HPDE6-E6E7 (cell line): ENCODE measurements around the gene TENM4.

Experiments
- DNase-seq: peaks from one replicate; pipeline ENCODE4 v3.0.0; 2011; ENCODE audit warnings: missing footprints; ENCODE audit errors: extremely low spot score

TENM4 gene

DNA sequence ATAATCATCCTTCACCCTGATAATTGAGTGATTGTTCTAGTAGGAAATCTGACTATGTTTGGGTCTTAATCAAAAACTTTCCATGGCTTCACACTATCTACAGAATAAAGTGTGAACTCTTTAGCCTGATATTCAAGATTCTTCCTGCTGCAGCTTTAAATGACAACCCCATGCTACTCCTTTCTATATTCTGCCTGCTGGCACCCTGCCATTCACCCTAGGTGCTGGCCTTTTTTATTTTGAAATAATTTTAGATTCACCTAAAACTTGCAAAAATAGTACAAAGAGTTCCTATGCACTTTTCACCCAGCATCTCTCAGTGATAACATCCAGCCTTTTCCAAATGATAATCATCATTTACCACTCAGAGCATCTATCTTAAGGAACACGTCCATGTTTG lies 502.8 kb downstream of the TENM4 start:
- no peak for DNase-seq

- DNase-seq = no peak
Observed at GRCh38 chr11:78935398-78936068, 505.3 kb downstream of the TENM4 start.

GRCh38 chr11:78933350-78933749 lies 507.5 kb downstream of the TENM4 start:
- no peak for DNase-seq

DNA sequence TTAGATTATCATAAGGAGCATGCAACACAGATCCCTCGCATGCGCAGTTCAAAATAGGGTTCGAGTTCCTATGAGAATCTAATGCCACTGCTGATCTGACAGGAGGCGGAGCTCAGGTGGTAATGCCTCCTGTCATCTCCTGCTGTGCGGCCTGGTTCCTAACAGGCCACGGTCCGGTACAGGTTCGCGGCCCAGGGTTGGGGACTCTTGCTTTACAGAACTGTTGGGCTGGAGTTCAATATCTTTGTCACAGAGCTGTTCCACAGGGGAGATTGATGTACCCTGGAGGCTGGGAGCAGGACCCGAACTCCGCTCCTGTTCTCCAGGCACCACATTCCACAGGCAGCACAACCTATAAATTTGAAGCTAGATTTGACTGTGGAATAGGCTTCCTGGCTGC lies 508.1 kb downstream of the TENM4 start:
- no peak for DNase-seq

- no peak for DNase-seq
Observed at GRCh38 chr11:78931891-78932290, 508.9 kb downstream of the TENM4 start.

DNA sequence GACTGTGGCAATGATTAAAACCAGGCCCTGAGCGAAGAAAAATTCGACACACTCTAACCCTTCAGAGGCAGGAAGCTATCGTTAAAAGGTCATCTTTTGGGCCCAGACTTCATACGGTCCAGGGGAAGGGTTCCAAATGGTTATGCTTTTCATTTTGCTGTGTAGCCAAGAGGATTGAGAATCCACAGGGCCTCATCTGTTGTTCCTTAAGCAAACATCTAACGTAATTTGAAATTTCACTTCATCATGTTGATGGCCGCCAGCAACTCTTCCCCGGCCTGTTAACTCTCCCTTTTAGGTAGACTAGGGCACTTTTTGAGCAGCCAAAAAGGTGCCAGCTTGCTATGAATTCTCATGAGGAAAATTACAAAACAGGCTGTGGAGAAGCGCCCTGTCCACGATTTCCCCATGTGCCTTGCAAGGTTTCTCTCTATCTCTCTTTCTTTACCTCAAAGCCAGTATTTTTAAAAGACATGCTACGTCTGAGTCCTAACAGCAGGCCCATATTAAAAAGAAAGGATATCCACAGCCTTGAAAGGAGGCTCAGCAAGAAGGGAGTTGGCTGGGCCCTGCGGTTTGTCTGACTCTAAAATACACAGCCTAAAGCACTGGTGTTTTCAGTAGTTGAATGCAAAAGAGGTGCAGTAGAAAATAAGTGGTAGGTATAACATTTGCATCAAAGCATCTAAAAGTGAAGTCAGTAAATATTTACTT lies 509.9 kb downstream of the TENM4 start:
- DNase-seq = no peak

DNA sequence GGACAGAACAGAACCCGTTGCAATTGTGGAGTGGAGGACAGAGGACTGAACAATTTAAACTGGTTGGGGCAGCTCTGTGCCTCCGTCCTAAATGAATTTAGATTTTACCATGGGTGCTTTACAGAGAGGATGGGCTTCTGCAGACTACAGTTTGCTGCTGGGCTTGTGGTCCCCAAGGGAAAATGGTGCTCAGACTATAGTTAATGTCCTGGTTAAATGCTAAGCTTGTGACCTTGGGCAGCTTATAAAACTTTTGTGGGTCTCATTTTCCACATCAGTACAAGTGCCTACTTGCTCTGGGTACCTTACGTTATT lies 511.0 kb downstream of the TENM4 start:
- DNase-seq = no peak

DNA sequence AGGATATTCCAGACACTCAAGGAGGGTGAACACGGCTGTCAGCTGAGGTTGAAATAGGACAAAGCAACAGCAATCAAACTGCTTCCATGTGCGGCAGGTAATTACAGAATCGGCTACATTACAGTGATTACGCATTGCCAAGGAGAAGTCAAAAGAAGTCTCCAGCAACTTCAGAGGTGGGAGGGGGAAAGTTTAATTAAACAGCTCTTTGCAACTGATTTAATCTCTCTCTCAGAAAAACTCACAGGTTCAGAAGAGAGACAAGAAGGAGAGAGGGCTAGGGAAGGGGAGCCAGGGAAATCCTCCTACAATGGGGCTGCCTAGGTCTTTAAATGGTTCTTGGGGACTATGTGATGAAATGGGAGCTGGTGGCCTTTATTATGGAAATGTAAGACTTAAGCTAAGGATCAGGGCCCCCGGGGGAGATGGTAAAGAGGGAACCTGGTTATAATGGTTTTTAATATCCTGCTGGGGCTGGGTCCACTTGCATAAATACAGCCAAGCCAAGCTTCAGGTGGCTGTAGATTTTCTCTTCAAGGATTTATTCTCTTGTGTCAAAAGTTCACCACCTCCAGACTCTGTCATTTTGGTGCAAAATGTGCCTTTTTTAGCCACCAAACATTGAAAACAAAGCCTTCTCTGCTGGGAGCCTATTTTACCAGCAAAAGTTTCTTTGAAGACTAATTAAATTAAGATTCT lies 511.5 kb downstream of the TENM4 start:
- DNase-seq = no peak

DNA sequence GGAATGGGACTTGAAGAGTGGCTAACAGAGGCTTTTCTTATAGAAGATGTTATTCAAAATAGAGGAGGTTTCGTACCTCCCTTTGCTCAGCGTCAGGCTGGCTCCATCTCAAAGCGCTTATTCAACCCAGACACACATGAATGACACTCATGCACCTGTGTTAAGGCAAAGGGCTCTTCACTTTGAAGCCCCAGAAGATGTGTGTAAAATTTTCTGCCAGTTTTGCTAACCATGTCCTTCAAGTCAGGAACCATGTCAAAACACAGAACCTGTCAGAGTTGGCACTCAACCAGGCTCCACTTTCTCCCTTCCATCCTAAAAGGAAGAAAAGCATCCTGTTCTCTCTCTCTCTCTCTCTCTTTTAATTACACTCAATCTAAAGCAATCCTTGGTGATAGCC lies 513.3 kb downstream of the TENM4 start:
- no peak for DNase-seq

DNA sequence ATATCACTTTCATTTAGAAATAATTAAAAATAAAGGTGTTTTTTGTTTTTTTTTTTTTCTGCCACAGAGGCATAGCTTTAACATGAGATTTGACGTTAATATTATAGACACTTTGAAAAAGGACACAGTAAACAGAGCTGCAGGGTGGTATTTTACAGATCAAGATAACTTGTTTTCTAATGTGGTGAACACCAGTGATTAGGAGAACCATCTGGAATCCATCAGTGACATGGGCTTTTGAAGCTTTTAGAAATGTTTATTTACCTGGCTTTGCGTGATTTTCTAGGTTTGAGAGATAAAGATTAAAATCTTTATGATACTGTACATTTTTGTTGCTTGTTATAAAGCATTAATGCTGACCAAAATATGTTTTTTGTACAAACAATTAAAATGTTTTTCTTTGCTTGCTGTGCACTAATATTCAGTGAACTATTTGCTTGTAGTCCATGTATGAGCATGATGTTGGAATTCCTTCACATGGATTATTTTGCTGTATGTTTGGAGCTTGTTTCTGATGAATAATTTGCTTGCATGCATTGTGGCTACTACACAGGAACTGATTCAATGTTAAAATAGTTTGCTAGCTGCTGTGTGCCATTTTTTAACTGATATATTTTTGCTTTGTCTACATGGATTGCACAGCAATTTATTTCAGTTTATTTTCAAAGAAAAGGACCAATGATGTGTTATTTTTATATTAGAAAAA lies 514.0 kb downstream of the TENM4 start:
- no peak for DNase-seq

DNA sequence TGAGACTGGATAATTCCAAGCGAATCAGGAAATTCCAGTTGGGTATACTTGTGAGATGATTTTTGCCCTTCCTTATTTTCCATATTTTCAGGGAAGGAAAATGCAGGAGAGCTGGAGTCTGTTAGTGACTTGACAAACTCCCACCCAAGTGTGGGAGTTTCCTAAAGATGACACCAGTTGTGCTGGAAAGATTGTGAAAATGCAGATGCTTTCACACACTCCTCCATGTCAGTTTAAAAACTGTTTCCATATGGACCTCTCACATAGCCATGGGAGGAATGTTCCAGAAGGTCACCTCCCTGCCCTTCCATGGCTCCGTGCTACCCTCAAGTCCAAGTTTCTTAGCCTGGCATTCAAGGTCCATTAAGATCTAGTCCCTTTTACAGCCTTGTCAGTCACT lies 515.4 kb downstream of the TENM4 start:
- DNase-seq = no peak

DNA sequence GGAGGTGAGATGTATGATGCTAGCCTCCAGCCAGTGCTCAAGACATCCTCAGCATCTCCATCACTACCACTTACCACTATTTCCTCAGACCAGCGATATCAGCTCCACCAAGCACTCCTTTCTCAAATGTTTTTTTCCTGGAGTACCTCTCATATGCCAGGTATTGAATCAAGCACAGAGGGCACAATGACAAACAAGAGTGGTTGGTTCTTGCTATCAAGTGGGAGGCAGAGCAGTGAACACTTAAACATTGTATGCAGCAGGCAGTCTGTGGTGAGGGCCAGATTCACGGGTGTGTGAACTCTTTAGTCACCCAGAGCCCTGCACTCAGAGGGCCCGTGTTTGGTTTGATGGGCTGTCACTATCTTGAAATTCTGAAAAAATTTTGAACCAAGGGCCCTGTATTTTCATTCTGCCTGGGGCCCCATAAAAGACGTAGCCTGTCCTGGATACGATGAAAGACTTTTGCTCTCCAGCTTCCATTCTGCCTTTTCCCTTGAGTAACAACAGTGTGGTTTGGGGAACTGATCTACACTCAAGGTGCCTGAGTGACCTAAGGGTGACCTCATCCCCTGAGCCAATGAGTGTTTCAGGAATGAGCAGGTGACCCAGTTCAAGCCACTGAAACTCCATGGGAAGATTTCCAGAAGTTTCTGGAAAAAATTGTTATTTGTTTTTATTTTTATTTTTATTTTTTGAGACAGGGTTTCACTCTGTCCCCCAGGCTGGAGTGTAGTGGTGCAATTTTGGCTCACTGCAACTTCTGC lies 517.8 kb downstream of the TENM4 start:
- DNase-seq = no peak

DNA sequence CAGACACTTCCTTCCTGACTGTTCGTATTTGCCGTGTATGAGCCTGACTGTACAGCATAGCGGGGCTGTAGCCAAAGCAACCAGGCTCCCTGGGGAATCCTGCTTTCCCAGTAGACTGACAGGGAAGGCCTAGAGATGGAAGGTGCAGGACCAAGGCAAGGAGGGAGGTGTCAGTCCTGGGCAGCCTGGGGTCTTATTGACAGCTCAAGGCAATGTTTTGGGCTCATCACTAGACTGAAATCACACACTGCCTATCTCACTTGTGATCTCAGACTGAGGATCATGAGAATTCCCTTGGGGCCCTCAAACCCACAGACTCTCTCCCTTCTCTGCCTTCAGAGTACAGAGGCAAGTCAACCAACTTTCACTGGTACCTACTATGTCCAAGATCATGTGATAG lies 519.3 kb downstream of the TENM4 start:
- no peak for DNase-seq

DNA sequence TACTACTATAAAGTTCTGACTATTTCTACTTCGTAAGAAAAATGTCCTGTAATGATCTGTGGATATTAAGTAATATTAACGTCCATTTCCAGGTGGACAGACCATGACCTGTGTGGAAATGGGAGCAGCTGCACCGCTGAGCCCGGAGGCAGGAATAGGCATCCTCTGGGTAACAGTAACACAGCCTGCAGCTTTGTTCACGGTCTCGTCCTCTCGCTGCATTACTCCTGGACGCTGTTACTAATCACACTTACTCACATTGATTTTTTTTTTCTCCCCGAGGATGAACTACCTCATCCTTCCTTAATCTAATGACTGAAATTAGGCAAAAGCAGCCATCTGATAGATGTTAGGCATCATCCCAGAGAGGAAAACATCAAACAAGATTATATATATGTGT lies 520.5 kb downstream of the TENM4 start:
- no peak for DNase-seq

GRCh38 chr11:78916759-78917158 lies 524.1 kb downstream of the TENM4 start:
- DNase-seq = no peak

GRCh38 chr11:78914503-78914902 lies 526.3 kb downstream of the TENM4 start:
- DNase-seq = no peak

DNA sequence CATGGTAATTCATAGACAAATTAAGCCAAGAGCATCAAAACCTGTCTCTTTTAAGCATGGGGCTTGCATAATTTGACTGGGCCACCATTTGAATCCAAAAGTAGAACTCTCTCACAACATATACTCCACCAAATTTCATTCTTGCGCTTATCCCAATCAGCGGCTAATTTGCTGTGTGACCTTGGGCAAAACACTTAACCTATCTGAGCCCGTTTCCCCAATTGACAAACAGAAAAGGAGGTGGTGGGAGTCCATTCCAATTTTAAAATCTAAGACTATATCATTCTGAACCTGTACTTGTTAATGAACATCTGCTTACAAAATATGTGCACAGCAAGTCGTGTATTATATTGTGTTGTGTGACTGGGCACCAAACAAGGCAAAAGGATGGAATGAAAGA lies 528.1 kb downstream of the TENM4 start:
- DNase-seq = no peak

GRCh38 chr11:78910322-78910721 lies 530.5 kb downstream of the TENM4 start:
- no peak for DNase-seq

GRCh38 chr11:78909386-78909785 lies 531.4 kb downstream of the TENM4 start:
- DNase-seq = no peak

GRCh38 chr11:78907636-78908035 lies 533.2 kb downstream of the TENM4 start:
- DNase-seq = no peak

DNA sequence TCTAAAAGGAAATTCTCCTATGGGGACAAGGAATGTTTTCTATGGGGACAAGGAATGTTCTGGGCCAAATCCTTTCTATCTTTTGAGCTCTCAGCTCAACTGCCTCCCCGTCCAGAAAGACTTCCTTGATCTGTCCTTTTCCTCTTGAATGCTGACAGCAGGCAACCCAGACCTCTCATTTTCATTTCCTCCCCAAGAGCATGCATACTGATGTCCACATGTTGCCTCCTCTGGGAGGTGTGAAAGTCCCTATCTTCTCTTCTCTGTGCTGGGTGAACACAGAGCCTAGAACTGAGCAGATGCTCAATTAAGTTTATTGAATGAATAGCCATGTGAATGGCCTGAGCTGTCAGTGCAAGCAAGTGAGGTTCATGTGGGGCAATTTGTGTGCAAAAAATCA lies 534.3 kb downstream of the TENM4 start:
- no peak for DNase-seq

DNA sequence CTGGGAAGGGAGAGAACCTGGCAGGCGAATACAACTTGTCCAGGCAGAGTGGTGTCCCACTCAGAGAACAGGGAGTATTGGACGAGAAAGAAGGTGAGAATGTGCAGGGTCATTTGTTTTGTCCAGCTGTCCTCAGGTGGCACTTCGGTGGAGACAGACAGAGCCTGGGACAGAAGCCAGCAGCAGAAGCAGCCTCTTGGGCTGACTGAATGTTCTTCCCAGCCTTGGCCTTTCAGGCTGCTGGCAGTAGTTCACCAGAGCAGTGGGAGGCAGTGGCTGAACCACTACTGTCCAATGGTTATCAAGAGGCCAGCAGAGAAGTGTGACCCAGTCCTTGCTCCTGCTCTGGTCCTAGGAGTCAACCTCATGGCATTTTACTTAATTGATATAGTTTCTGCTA lies 535.1 kb downstream of the TENM4 start:
- no peak for DNase-seq
